AG08395 (cell line): ENCODE data around the gene TNNI2.
A peak's percentile ranks its signal among the peaks of the same experiment; 100 is the strongest.
"Not testable (repeated sequence)": the region's sequence is repeated elsewhere in the genome, so short reads cannot be mapped to it uniquely, and the experiment has no call there.

Experiments
- DNase-seq: peaks from one replicate; pipeline ENCODE4 v3.0.0; 2012; ENCODE audit warnings: mixed read lengths, low spot score

Gene TNNI2

GRCh38 chr11:1838426-1839144 is at the start of gene TNNI2:
Gene TNNI2 (plus strand): TSS chr11:1838981. CDS start chr11:1839697, 716 bp downstream.
- DNase-seq: no peak

- no peak for DNase-seq
Measured at GRCh38 chr11:1791912-1792311, 46.9 kb upstream of the TNNI2 start.

GRCh38 chr11:1792461-1792860 is 46.3 kb upstream of the TNNI2 start:
- no peak for DNase-seq

- no peak for DNase-seq
Measured at GRCh38 chr11:1793081-1793480, 45.7 kb upstream of the TNNI2 start.

- DNase-seq: no peak
Measured at GRCh38 chr11:1796413-1797011, 42.3 kb upstream of the TNNI2 start.

GRCh38 chr11:1797391-1798125 is 41.2 kb upstream of the TNNI2 start:
- no peak for DNase-seq

GRCh38 chr11:1803246-1803645 is 35.5 kb upstream of the TNNI2 start:
- no peak for DNase-seq

- not testable (repeated sequence) for DNase-seq
Measured at GRCh38 chr11:1803835-1804519, 34.8 kb upstream of the TNNI2 start.

GRCh38 chr11:1805525-1805924 is 33.3 kb upstream of the TNNI2 start:
- DNase-seq: no peak

GRCh38 chr11:1807264-1807995 is 31.4 kb upstream of the TNNI2 start:
- DNase-seq: no peak

GRCh38 chr11:1810761-1811160 is 28.0 kb upstream of the TNNI2 start:
- no peak for DNase-seq

GRCh38 chr11:1812274-1812673 is 26.5 kb upstream of the TNNI2 start:
- DNase-seq: no peak

- DNase-seq: no peak
Measured at GRCh38 chr11:1812801-1813200, 26.0 kb upstream of the TNNI2 start.

- DNase-seq: not testable (repeated sequence)
Measured at GRCh38 chr11:1813356-1813755, 25.4 kb upstream of the TNNI2 start.

GRCh38 chr11:1814691-1815090 is 24.1 kb upstream of the TNNI2 start:
- DNase-seq: no peak

GRCh38 chr11:1815311-1815710 is 23.5 kb upstream of the TNNI2 start:
- no peak for DNase-seq

GRCh38 chr11:1815751-1816150 is 23.0 kb upstream of the TNNI2 start:
- no peak for DNase-seq

- no peak for DNase-seq
Measured at GRCh38 chr11:1817000-1817399, 21.8 kb upstream of the TNNI2 start.

GRCh38 chr11:1817511-1817910 is 21.3 kb upstream of the TNNI2 start:
- no peak for DNase-seq

GRCh38 chr11:1819074-1819473 is 19.7 kb upstream of the TNNI2 start:
- no peak for DNase-seq

- peak; percentile 33 for DNase-seq
Measured at GRCh38 chr11:1820463-1821325, 18.1 kb upstream of the TNNI2 start.
